Measurements from ENCODE around the gene TSG101. TPM values are rescaled to one million over a fixed set of nuclear protein-coding genes. Genes with fewer than 3 reads are reported as not detected.
A peak's percentile ranks its signal among the peaks of the same experiment; 100 is the strongest.

Gene TSG101
- total RNA-seq, 1 donor from 2014 or later = 115 TPM

- H3K4me3 ChIP-seq = no peak overlapping the region
- Mint-ChIP-seq H3K9me3 (no peaks in the 10 kb centered on the region), H3K4me1 (peaks cover 12% of the 10 kb centered on the region), H3K36me3 (peaks cover 6% of the 10 kb centered on the region), H3K27ac (no peak overlapping the region), H3K4me3 (no peak overlapping the region), H3K27me3 (ENCODE audit: insufficient read depth, low read depth) (peaks cover 3% of the 10 kb centered on the region)
- H3K9ac ChIP-seq = no peak overlapping the region
- peaks cover 23% of the 10 kb centered on the region for H4K20me1 ChIP-seq (ENCODE audit: low read depth)
- H3K79me2 ChIP-seq (ENCODE audit: low read depth) = peaks cover 84% of the 10 kb centered on the region
- peaks cover 16% of the 10 kb centered on the region for H3F3A ChIP-seq (ENCODE audit: low read depth)
- no peak overlapping the region for H3K27ac ChIP-seq
- H3K4me1 ChIP-seq = no peaks in the 10 kb centered on the region
- peak; percentile 9 for TF ChIP-seq CTCF (IDR thresholded peaks at IDR 0.05)
- no peak for TF ChIP-seq EZH2phosphoT487 (IDR thresholded peaks at IDR 0.05)
- no peak for TF ChIP-seq EZH2 (IDR thresholded peaks at IDR 0.05)
- no peaks in the 10 kb centered on the region for H3K36me3 ChIP-seq
- H3K9me3 ChIP-seq (ENCODE audit: low read depth) = no peaks in the 10 kb centered on the region
- H2AFZ ChIP-seq (replicated peaks) = no peak overlapping the region
- DNase-seq (ENCODE audit: low spot score) = peak; percentile 9
- H3K27me3 ChIP-seq = no peaks in the 10 kb centered on the region
- no peak overlapping the region for H3K4me2 ChIP-seq
Observed at GRCh38 chr11:18522388-18522787, 4.4 kb downstream of the TSG101 start.

- peaks cover 2% of the 10 kb centered on the region for H3K27me3 Mint-ChIP-seq (ENCODE audit: insufficient read depth, low read depth)
- H3K36me3 ChIP-seq = no peaks in the 10 kb centered on the region
- TF ChIP-seq EZH2phosphoT487 (IDR thresholded peaks at IDR 0.05) = no peak
- TF ChIP-seq EZH2 (IDR thresholded peaks at IDR 0.05) = no peak
- no peak for TF ChIP-seq CTCF (IDR thresholded peaks at IDR 0.05)
- H3K9ac ChIP-seq = no peak overlapping the region
- peaks cover 6% of the 10 kb centered on the region for H3K36me3 Mint-ChIP-seq
- no peaks in the 10 kb centered on the region for H3K9me3 ChIP-seq (ENCODE audit: low read depth)
- no peaks in the 10 kb centered on the region for H3K4me1 ChIP-seq
- H3K27ac Mint-ChIP-seq = no peak overlapping the region
- no peak overlapping the region for H3K4me3 Mint-ChIP-seq
- no peaks in the 10 kb centered on the region for H3K27me3 ChIP-seq
- H3K4me1 Mint-ChIP-seq = peaks cover 6% of the 10 kb centered on the region
- H3K4me2 ChIP-seq = no peak overlapping the region
- no peaks in the 10 kb centered on the region for H3K9me3 Mint-ChIP-seq
- H3K27ac ChIP-seq = no peak overlapping the region
- H4K20me1 ChIP-seq (ENCODE audit: low read depth) = peaks cover 23% of the 10 kb centered on the region
- peaks cover 81% of the 10 kb centered on the region for H3K79me2 ChIP-seq (ENCODE audit: low read depth)
- H3F3A ChIP-seq (ENCODE audit: low read depth) = peaks cover 3% of the 10 kb centered on the region
- no peak overlapping the region for H3K4me3 ChIP-seq
- no peak overlapping the region for H2AFZ ChIP-seq (replicated peaks)
- DNase-seq (ENCODE audit: low spot score) = no peak
Observed at GRCh38 chr11:18521122-18521521, 5.6 kb downstream of the TSG101 start.

GRCh38 chr11:18502352-18502751 lies 24.4 kb downstream of the TSG101 start:
- H3K4me3 Mint-ChIP-seq = no peak overlapping the region
- Histone ChIP-seq H3K9ac (no peak overlapping the region), H3K79me2 (ENCODE audit: low read depth) (no peaks in the 10 kb centered on the region), H3K27ac (no peak overlapping the region), H3K4me3 (no peak overlapping the region), H4K20me1 (ENCODE audit: low read depth) (peaks cover 5% of the 10 kb centered on the region), H2AFZ (replicated peaks) (no peak overlapping the region), H3K9me3 (ENCODE audit: low read depth) (no peaks in the 10 kb centered on the region), H3K27me3 (no peaks in the 10 kb centered on the region), H3K4me1 (no peaks in the 10 kb centered on the region), H3F3A (ENCODE audit: low read depth) (no peaks in the 10 kb centered on the region), H3K4me2 (no peak overlapping the region), H3K36me3 (peaks cover 18% of the 10 kb centered on the region)
- H3K27ac Mint-ChIP-seq = no peak overlapping the region
- peaks cover 14% of the 10 kb centered on the region for H3K36me3 Mint-ChIP-seq
- no peaks in the 10 kb centered on the region for H3K4me1 Mint-ChIP-seq
- no peak for DNase-seq (ENCODE audit: low spot score)
- TF ChIP-seq EZH2phosphoT487 (IDR thresholded peaks at IDR 0.05) = no peak
- no peak for TF ChIP-seq EZH2 (IDR thresholded peaks at IDR 0.05)
- TF ChIP-seq CTCF (IDR thresholded peaks at IDR 0.05) = no peak
- no peaks in the 10 kb centered on the region for H3K9me3 Mint-ChIP-seq
- H3K27me3 Mint-ChIP-seq (ENCODE audit: insufficient read depth, low read depth) = peaks cover 3% of the 10 kb centered on the region
